ENCODE measurements around the gene SLC28A1.

Gene SLC28A1

DNA sequence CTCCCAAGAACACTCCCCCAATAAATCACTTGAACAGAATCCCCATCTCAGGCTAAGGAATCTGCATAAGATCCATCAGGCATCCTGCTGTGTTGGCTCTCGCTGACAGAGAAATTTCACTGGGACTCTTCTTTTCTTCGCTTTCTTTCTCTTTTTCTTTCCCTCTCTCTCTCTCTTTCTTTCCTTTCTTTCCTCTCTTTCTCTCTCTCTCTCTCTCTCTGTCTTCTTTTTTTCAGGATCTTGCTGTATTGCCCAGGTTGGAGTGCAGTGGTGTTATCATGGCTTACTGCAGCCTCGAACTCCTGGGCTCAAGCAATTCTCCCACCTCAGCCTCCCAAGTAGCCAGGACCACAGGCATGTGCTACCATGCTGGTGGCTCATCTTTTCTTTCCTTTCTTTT lies 4.5 kb upstream of the SLC28A1 start:
- Histone ChIP-seq H3K36me3 (ENCODE audit: low read length) (no peaks in the 10 kb centered on the region), H3K27me3 (ENCODE audit: low read length) (no peaks in the 10 kb centered on the region), H3K4me2 (ENCODE audit: low read depth, low read length, poor library complexity, severe bottlenecking) (no peak overlapping the region), H4K20me1 (ENCODE audit: low read depth, low read length) (no peaks in the 10 kb centered on the region), H3K9me3 (ENCODE audit: insufficient read depth, low read length) (no peaks in the 10 kb centered on the region), H3K4me3 (ENCODE audit: insufficient read depth, low read length, poor library complexity, severe bottlenecking) (no peak overlapping the region), H2AFZ (ENCODE audit: low read depth, low read length, severe bottlenecking) (no peak overlapping the region), H3F3A (ENCODE audit: insufficient read depth) (no peaks in the 10 kb centered on the region), H3K79me2 (ENCODE audit: insufficient read depth, low read length) (no peaks in the 10 kb centered on the region), H3K9ac (ENCODE audit: low read length) (no peak overlapping the region), H3K27ac (ENCODE audit: low read depth, low read length) (no peak overlapping the region), H3K9me2 (replicated peaks; ENCODE audit: insufficient read depth, low read length) (no peaks in the 10 kb centered on the region)
- TF ChIP-seq, protein P1, sequence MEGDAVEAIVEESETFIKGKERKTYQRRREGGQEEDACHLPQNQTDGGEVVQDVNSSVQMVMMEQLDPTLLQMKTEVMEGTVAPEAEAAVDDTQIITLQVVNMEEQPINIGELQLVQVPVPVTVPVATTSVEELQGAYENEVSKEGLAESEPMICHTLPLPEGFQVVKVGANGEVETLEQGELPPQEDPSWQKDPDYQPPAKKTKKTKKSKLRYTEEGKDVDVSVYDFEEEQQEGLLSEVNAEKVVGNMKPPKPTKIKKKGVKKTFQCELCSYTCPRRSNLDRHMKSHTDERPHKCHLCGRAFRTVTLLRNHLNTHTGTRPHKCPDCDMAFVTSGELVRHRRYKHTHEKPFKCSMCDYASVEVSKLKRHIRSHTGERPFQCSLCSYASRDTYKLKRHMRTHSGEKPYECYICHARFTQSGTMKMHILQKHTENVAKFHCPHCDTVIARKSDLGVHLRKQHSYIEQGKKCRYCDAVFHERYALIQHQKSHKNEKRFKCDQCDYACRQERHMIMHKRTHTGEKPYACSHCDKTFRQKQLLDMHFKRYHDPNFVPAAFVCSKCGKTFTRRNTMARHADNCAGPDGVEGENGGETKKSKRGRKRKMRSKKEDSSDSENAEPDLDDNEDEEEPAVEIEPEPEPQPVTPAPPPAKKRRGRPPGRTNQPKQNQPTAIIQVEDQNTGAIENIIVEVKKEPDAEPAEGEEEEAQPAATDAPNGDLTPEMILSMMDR (IDR thresholded peaks at IDR 0.05; ENCODE audit: insufficient read depth, low read length, poor library complexity, severe bottlenecking): no peak
- TF ChIP-seq EZH2phosphoT487 (conservative IDR thresholded peaks at IDR 0.05; ENCODE audit: low read length): no peak

DNA sequence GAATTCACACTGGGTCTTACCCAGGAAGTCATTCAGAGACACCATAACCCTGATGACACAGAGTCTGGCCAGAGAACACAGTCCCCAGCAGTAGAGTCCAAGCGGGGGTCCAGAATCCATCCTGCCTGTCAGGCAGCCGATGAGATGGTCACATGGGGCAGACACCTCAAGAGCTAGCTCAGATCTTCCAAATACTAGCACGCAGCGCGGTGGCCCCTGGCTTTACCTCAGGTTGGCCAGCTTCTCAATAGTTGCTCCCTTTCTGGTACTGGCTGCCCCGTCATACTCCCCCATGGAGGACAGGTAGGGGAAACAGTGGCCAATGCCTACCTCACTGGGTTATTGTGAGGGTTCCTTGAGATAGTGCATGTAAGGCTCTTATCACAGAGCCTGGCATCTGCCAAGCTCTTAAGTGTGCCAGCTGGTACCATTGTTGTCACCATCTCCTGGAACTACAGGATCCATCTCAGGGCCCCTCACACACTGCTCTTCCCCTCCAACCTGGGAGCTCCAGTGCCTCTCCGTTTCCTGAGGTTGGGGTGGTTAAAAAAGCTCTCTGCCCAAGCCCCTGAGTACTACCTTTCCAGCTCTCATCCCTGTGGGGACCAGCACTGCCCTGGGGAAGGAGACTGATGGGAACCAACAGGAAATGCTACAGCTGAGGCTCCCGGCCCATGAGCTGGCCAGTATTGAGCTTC lies 3.5 kb upstream of the SLC28A1 start:
- Histone ChIP-seq H3K36me3 (ENCODE audit: low read length) (no peaks in the 10 kb centered on the region), H3K27me3 (ENCODE audit: low read length) (no peaks in the 10 kb centered on the region), H4K20me1 (ENCODE audit: low read depth, low read length) (no peaks in the 10 kb centered on the region), H3K79me2 (ENCODE audit: insufficient read depth, low read length) (no peaks in the 10 kb centered on the region), H3K9ac (ENCODE audit: low read length) (no peak overlapping the region), H3F3A (ENCODE audit: insufficient read depth) (no peaks in the 10 kb centered on the region), H2AFZ (ENCODE audit: low read depth, low read length, severe bottlenecking) (no peak overlapping the region), H3K4me3 (ENCODE audit: insufficient read depth, low read length, poor library complexity, severe bottlenecking) (no peak overlapping the region), H3K9me3 (ENCODE audit: insufficient read depth, low read length) (no peaks in the 10 kb centered on the region), H3K27ac (ENCODE audit: low read depth, low read length) (no peak overlapping the region), H3K9me2 (replicated peaks; ENCODE audit: insufficient read depth, low read length) (no peaks in the 10 kb centered on the region), H3K4me2 (ENCODE audit: low read depth, low read length, poor library complexity, severe bottlenecking) (no peak overlapping the region)
- TF ChIP-seq, protein P1 (IDR thresholded peaks at IDR 0.05; ENCODE audit: insufficient read depth, low read length, poor library complexity, severe bottlenecking): no peak
- no peak for TF ChIP-seq EZH2phosphoT487 (conservative IDR thresholded peaks at IDR 0.05; ENCODE audit: low read length)

DNA sequence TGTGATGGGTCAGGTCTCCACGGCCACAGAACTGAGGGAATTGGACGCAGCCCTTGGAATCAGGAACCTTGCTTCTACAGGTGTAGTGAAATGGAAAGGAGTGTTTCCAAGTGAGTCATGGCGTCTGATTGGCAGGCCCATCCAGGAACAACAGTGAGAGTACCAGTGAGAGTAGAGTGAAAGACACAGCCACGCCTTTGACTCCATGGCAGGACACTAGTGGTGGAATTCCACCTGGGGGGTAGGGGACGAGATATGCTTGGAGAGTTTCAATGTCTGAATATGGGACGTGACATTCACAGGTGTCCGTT lies 3.0 kb upstream of the SLC28A1 start:
- no peaks in the 10 kb centered on the region for H3K36me3 ChIP-seq (ENCODE audit: low read length)
- no peak overlapping the region for H3K27ac ChIP-seq (ENCODE audit: low read depth, low read length)
- H2AFZ ChIP-seq (ENCODE audit: low read depth, low read length, severe bottlenecking): no peak overlapping the region
- H4K20me1 ChIP-seq (ENCODE audit: low read depth, low read length): no peaks in the 10 kb centered on the region
- H3F3A ChIP-seq (ENCODE audit: insufficient read depth): no peaks in the 10 kb centered on the region
- no peaks in the 10 kb centered on the region for H3K9me2 ChIP-seq (replicated peaks; ENCODE audit: insufficient read depth, low read length)
- H3K9ac ChIP-seq (ENCODE audit: low read length): no peak overlapping the region
- H3K27me3 ChIP-seq (ENCODE audit: low read length): no peaks in the 10 kb centered on the region
- no peak overlapping the region for H3K4me2 ChIP-seq (ENCODE audit: low read depth, low read length, poor library complexity, severe bottlenecking)
- H3K9me3 ChIP-seq (ENCODE audit: insufficient read depth, low read length): no peaks in the 10 kb centered on the region
- H3K4me3 ChIP-seq (ENCODE audit: insufficient read depth, low read length, poor library complexity, severe bottlenecking): no peak overlapping the region
- no peaks in the 10 kb centered on the region for H3K79me2 ChIP-seq (ENCODE audit: insufficient read depth, low read length)
- no peak for TF ChIP-seq EZH2phosphoT487 (conservative IDR thresholded peaks at IDR 0.05; ENCODE audit: low read length)
- TF ChIP-seq, protein P1 (IDR thresholded peaks at IDR 0.05; ENCODE audit: insufficient read depth, low read length, poor library complexity, severe bottlenecking): no peak

Data from SU-DHL-6 (cell line).